Adipose tissue (tissue), 3 donors: ENCODE data around the gene VRK2. TPM values are rescaled to one million over a fixed set of nuclear protein-coding genes. Genes with fewer than 3 reads are reported as not detected.
"Not testable (repeated sequence)": the region's sequence is repeated elsewhere in the genome, so short reads cannot be mapped to it uniquely, and the experiment has no call there.

Experiments
- H3K27ac ChIP-seq: one replicate; pipeline ENCODE4 v1.5.1; 2013; ENCODE audit warnings: low read depth, low read length
- WGBS, 3 donors: extraction: QIAGEN DNeasy Blood & Tissue Kit; methylation state at CpG; one replicate each; pipeline ENCODE4 v1.1.7; 2013; 5-methylcytosine and 5-hydroxymethylcytosine counted together
- polyA plus RNA-seq, 3 donors: library from polyadenylated mRNA; stranded (reverse); fragments of 200-250 nt; gene quantifications; one replicate each; pipeline ENCODE4 v1.2.3, GENCODE V29; 2013
- donor health status: healthy with polysubstance abuse.
- donor health status: Bipolar disorder and iron deficiency.
- donor health status: healthy.

Gene VRK2
- polyA plus RNA-seq, 3 donors: 10.2 to 11.7 (median 10.5) TPM

- 81 to 96% (median 86%) methylated on average over 4 of the region's 4 CpGs for WGBS, 3 donors
- no peak overlapping the region for H3K27ac ChIP-seq
Measured at GRCh38 chr2:58098254-58099095, 51.9 kb downstream of the VRK2 start.

GRCh38 chr2:58099096-58099769, 52.6 kb downstream of the VRK2 start:
- WGBS, 3 donors: 69 to 93% (median 93%) methylated on average over 4 of the region's 4 CpGs

GRCh38 chr2:58101500-58101899, 54.9 kb downstream of the VRK2 start:
- H3K27ac ChIP-seq: no peak overlapping the region

More at GRCh38 chr2:58099096-58099769, 52.6 kb downstream of the VRK2 start:
- H3K27ac ChIP-seq: no peak overlapping the region

GRCh38 chr2:58106896-58107295, 60.3 kb downstream of the VRK2 start:
- H3K27ac ChIP-seq: no peak overlapping the region

- no peak overlapping the region for H3K27ac ChIP-seq
- WGBS, 3 donors: 70 to 91% (median 74%) methylated on average over 10 of the region's 10 CpGs
Measured at GRCh38 chr2:58107803-58108710, 61.5 kb downstream of the VRK2 start.

GRCh38 chr2:58109481-58109880, 62.9 kb downstream of the VRK2 start:
- WGBS, 3 donors: 92 to 100% (median 96%) methylated on average over 2 of the region's 2 CpGs
- H3K27ac ChIP-seq: no peak overlapping the region

- H3K27ac ChIP-seq: no peak overlapping the region
- WGBS, 3 donors: 97 to 99% (median 98%) methylated on average over 6 of the region's 6 CpGs
Measured at GRCh38 chr2:58110765-58111164, 64.2 kb downstream of the VRK2 start.

- H3K27ac ChIP-seq: not testable (repeated sequence)
- 89 to 96% (median 95%) methylated on average over 9 of the region's 9 CpGs for WGBS, 3 donors
Measured at GRCh38 chr2:58113563-58113962, 67.0 kb downstream of the VRK2 start.

GRCh38 chr2:58120626-58121229, 74.1 kb downstream of the VRK2 start:
- no peak overlapping the region for H3K27ac ChIP-seq
- 98 to 99% (median 98%) methylated on average over 5 of the region's 5 CpGs for WGBS, 3 donors

- WGBS, 3 donors: 82 to 91% (median 83%) methylated on average over 3 of the region's 3 CpGs
- no peak overlapping the region for H3K27ac ChIP-seq
Measured at GRCh38 chr2:58122040-58122439, 75.4 kb downstream of the VRK2 start.

GRCh38 chr2:58122540-58122939, 75.9 kb downstream of the VRK2 start:
- 97 to 99% (median 99%) methylated on average over 3 of the region's 3 CpGs for WGBS, 3 donors
- no peak overlapping the region for H3K27ac ChIP-seq

GRCh38 chr2:58127111-58127510, 80.5 kb downstream of the VRK2 start:
- H3K27ac ChIP-seq: no peak overlapping the region
- 85 to 97% (median 91%) methylated on average over 3 of the region's 3 CpGs for WGBS, 3 donors

GRCh38 chr2:58130238-58130637, 83.6 kb downstream of the VRK2 start:
- no peak overlapping the region for H3K27ac ChIP-seq
- WGBS, 3 donors: 68 to 91% (median 70%) methylated on average over 2 of the region's 2 CpGs

- H3K27ac ChIP-seq: no peak overlapping the region
Measured at GRCh38 chr2:58131191-58132011, 84.8 kb downstream of the VRK2 start.

GRCh38 chr2:58133395-58133794, 86.8 kb downstream of the VRK2 start:
- no peak overlapping the region for H3K27ac ChIP-seq

More at GRCh38 chr2:58131191-58132011, 84.8 kb downstream of the VRK2 start:
- 33 to 68% (median 63%) methylated on average over 5 of the region's 5 CpGs for WGBS, 3 donors

GRCh38 chr2:58135861-58136260, 89.3 kb downstream of the VRK2 start:
- 65 to 87% (median 84%) methylated on average over 2 of the region's 2 CpGs for WGBS, 3 donors
- H3K27ac ChIP-seq: no peak overlapping the region

GRCh38 chr2:58137221-58137620, 90.6 kb downstream of the VRK2 start:
- no peak overlapping the region for H3K27ac ChIP-seq

- 73 to 95% (median 85%) methylated on average over 1 of the region's 1 CpG for WGBS, 3 donors
- no peak overlapping the region for H3K27ac ChIP-seq
Measured at GRCh38 chr2:58137856-58138255, 91.2 kb downstream of the VRK2 start.
